Colonic mucosa (tissue), 4 donors: ENCODE results near the gene TPPP3. TPM values are rescaled to one million over a fixed set of nuclear protein-coding genes. Genes with fewer than 3 reads are reported as not detected.
A peak's percentile ranks its signal among the peaks of the same experiment; 100 is the strongest.

Experiments
- DNase-seq: peaks from one replicate; pipeline ENCODE4 v3.0.0-alpha.2; 2020
- H3K27ac ChIP-seq: fragments of 200-600 bp; one replicate; pipeline ENCODE4 v1.8.0; 2021
- H3K27me3 ChIP-seq: fragments of 200-600 bp; one replicate; pipeline ENCODE4 v1.8.0; 2021
- H3K36me3 ChIP-seq: fragments of 200-600 bp; one replicate; pipeline ENCODE4 v1.8.0; 2021
- H3K4me1 ChIP-seq: fragments of 200-600 bp; one replicate; pipeline ENCODE4 v1.8.0; 2021; ENCODE audit warnings: mild to moderate bottlenecking
- H3K4me3 ChIP-seq: fragments of 200-600 bp; one replicate; pipeline ENCODE4 v1.8.0; 2021
- H3K9ac ChIP-seq, 2 donors: one replicate each; pipeline ENCODE4 v1.7.0; 2013; ENCODE audit warnings: control low read depth in 2 of 2, low read depth in 2 of 2, low read length in 2 of 2
- H3K9me3 ChIP-seq: fragments of 200-600 bp; one replicate; pipeline ENCODE4 v1.8.0; 2021
- CTCF ChIP-seq: fragments of 200-600 bp; IDR thresholded peaks from one replicate; pipeline ENCODE4 v1.8.0; 2022; ENCODE audit warnings: antibody characterized with exemption, mild to moderate bottlenecking
- intact Hi-C: fragments of 100-400 bp; cut with DNase I; formaldehyde crosslinking; loops from one replicate; pipeline ENCODE4 v1.14.1; 2022
- total RNA-seq, 2 donors: library from RNA; stranded (reverse); fragmentation: NEBNext Ultra II Directional in 1 of 2; extraction: Animal tissue kit (Norgen Biotek cat#: 25700) in 1 of 2; gene quantifications; one replicate each; pipeline ENCODE4 v1.2.1, GENCODE V29; 2021
- donor health status: healthy.
- donor health status: DM: no; HTN: no; CAD: no.
- donor health status: DM: no; HTN: no; CAD: no.

TPPP3 gene
- total RNA-seq, 2 donors from 2014 or later, result 3.7 to 12.3 TPM

- Histone ChIP-seq H3K9me3 (no peaks in the 10 kb centered on the region), H3K27ac (no peak overlapping the region), H3K27me3 (peaks cover 7% of the 10 kb centered on the region), H3K4me1 (peaks cover 21% of the 10 kb centered on the region), H3K4me3 (no peak overlapping the region), H3K36me3 (no peaks in the 10 kb centered on the region), H3K9ac (peak overlapping the region; percentile 43 to 64)
- TF ChIP-seq CTCF, result no peak
- intact Hi-C loops, result loop anchor here (10.0 kb wide), 1 partner anchor 50 kb away; no protein-coding TSS in a partner anchor
- no peak for DNase-seq
Observed at GRCh38 chr16:67394155-67395104, 1.1 kb upstream of the TPPP3 start.

- intact Hi-C loops, result loop anchor here (10.0 kb wide), 1 partner anchor 49 kb away; no protein-coding TSS in a partner anchor
- Histone ChIP-seq H3K4me3 (peak overlapping the region; percentile 29), H3K27ac (peak overlapping the region; percentile 15), H3K9ac (peak overlapping the region; percentile 43 to 64), H3K36me3 (no peaks in the 10 kb centered on the region), H3K27me3 (peaks cover 7% of the 10 kb centered on the region), H3K4me1 (peaks cover 21% of the 10 kb centered on the region), H3K9me3 (no peaks in the 10 kb centered on the region)
- TF ChIP-seq CTCF, result no peak
- DNase-seq, result no peak
Observed at GRCh38 chr16:67393788-67394154, 473 bp upstream of the TPPP3 start.

- H3K4me1 ChIP-seq, result peaks cover 21% of the 10 kb centered on the region
- H3K36me3 ChIP-seq, result no peaks in the 10 kb centered on the region
- H3K27me3 ChIP-seq, result peaks cover 7% of the 10 kb centered on the region
- TF ChIP-seq CTCF, result no peak
- intact Hi-C loops, result loop anchor here (10.0 kb wide), 1 partner anchor 48 kb away; no protein-coding TSS in a partner anchor
- H3K9me3 ChIP-seq, result no peaks in the 10 kb centered on the region
- no peak for DNase-seq
- H3K9ac ChIP-seq, result peak overlapping the region; percentile 64 to 67
- peak overlapping the region; percentile 29 for H3K4me3 ChIP-seq
- H3K27ac ChIP-seq, result no peak overlapping the region
Observed at GRCh38 chr16:67392301-67393059, 818 bp downstream of the TPPP3 start.

- intact Hi-C loops, result loop anchor here (10.0 kb wide), 1 partner anchor 47 kb away; no protein-coding TSS in a partner anchor
- no peak for TF ChIP-seq CTCF
- DNase-seq, result no peak
- H3K36me3 ChIP-seq, result no peaks in the 10 kb centered on the region
- H3K9ac ChIP-seq, result peak overlapping the region in 1 of 2 donors; percentile 67
- H3K4me1 ChIP-seq, result peaks cover 19% of the 10 kb centered on the region
- H3K4me3 ChIP-seq, result no peak overlapping the region
- H3K27ac ChIP-seq, result no peak overlapping the region
- no peaks in the 10 kb centered on the region for H3K9me3 ChIP-seq
- H3K27me3 ChIP-seq, result peaks cover 7% of the 10 kb centered on the region
Observed at GRCh38 chr16:67391424-67392300, 1.6 kb downstream of the TPPP3 start.
